Measurements from ENCODE around the gene HSPB7.
"Not testable (repeated sequence)": the region's sequence is repeated elsewhere in the genome, so short reads cannot be mapped to it uniquely, and the experiment has no call there.

Gene HSPB7

GRCh38 chr1:16048573-16049189, 30.8 kb upstream of the HSPB7 start:
- peak; percentile 19 to 25 for DNase-seq

- DNase-seq, result no peak
Measured at GRCh38 chr1:16047791-16048475, 30.1 kb upstream of the HSPB7 start.

GRCh38 chr1:16046842-16047241, 29.0 kb upstream of the HSPB7 start:
- DNase-seq, result no peak

GRCh38 chr1:16043950-16044349, 26.1 kb upstream of the HSPB7 start:
- no peak for DNase-seq

GRCh38 chr1:16043521-16043920, 25.7 kb upstream of the HSPB7 start, which contains the start of gene CLCNKB:
Gene CLCNKB, plus strand, starts transcription at chr1:16043782. Its CDS starts 711 bp downstream, at chr1:16044493.
- no peak for DNase-seq

- not testable (repeated sequence) for DNase-seq
Measured at GRCh38 chr1:16042654-16043053, 24.8 kb upstream of the HSPB7 start.

- no peak for DNase-seq
Measured at GRCh38 chr1:16042096-16042495, 24.3 kb upstream of the HSPB7 start.

- DNase-seq, result no peak
Measured at GRCh38 chr1:16041200-16041599, 23.4 kb upstream of the HSPB7 start.

GRCh38 chr1:16039871-16040270, 22.0 kb upstream of the HSPB7 start:
- DNase-seq, result not testable (repeated sequence)

GRCh38 chr1:16038620-16038912, 20.7 kb upstream of the HSPB7 start:
- DNase-seq, result no peak

- not testable (repeated sequence) for DNase-seq
Measured at GRCh38 chr1:16036461-16036860, 18.6 kb upstream of the HSPB7 start.

GRCh38 chr1:16033103-16033632, 15.3 kb upstream of the HSPB7 start:
- DNase-seq, result not testable (repeated sequence)

GRCh38 chr1:16032388-16033102, 14.7 kb upstream of the HSPB7 start:
- peak; percentile 60 to 68 for DNase-seq

GRCh38 chr1:16031551-16031950, 13.7 kb upstream of the HSPB7 start:
- DNase-seq, result no peak

- no peak for DNase-seq
Measured at GRCh38 chr1:16029288-16029687, 11.4 kb upstream of the HSPB7 start.

GRCh38 chr1:16029003-16029268, 11.1 kb upstream of the HSPB7 start:
- not testable (repeated sequence) for DNase-seq

- no peak for DNase-seq
Measured at GRCh38 chr1:16028237-16029002, 10.6 kb upstream of the HSPB7 start.

- no peak for DNase-seq
Measured at GRCh38 chr1:16026723-16027484, 9.1 kb upstream of the HSPB7 start.

- DNase-seq, result not testable (repeated sequence)
Measured at GRCh38 chr1:16026302-16026701, 8.5 kb upstream of the HSPB7 start.

- no peak for DNase-seq
Measured at GRCh38 chr1:16023050-16023653, 5.3 kb upstream of the HSPB7 start.

- DNase-seq, result no peak
Measured at GRCh38 chr1:16022393-16022792, 4.5 kb upstream of the HSPB7 start.

- DNase-seq, result no peak
Measured at GRCh38 chr1:16021681-16022080, 3.8 kb upstream of the HSPB7 start, which contains the start of gene CLCNKA. Gene CLCNKA, plus strand, starts transcription at chr1:16022036. Its CDS starts 584 bp downstream, at chr1:16022620.
